Psoas muscle (tissue), 8 donors: ENCODE results near the gene HIF3A. TPM values are rescaled to one million over a fixed set of nuclear protein-coding genes. Genes with fewer than 3 reads are reported as not detected.
A peak's percentile ranks its signal among the peaks of the same experiment; 100 is the strongest.

ENCODE experiments used
- ATAC-seq, 4 donors: fragments of 200-7000 bp; cut with Tn5 transposase; one replicate each; pipeline ENCODE4 v1.9.1; 2020; ENCODE audit warnings: moderate library complexity in 3 of 4, mild to moderate bottlenecking in 2 of 4
- DNase-seq, 2 donors: peaks; one replicate each; pipeline ENCODE4 v3.0.0-alpha.2; 2020
- H3K27ac ChIP-seq: fragments of 200-600 bp; one replicate; pipeline ENCODE4 v1.8.0; 2022
- H3K27me3 ChIP-seq, 3 donors: fragments of 200-600 bp in 1 of 3; one replicate each; pipeline versions ENCODE4 v1.6.1 to v1.8.0; 2013 to 2022; ENCODE audit warnings: low read length in 2 of 3, mild to moderate bottlenecking in 2 of 3, moderate library complexity in 1 of 3; ENCODE audit not compliant: insufficient read depth in 3 of 3
- H3K36me3 ChIP-seq, 2 donors: fragments of 200-600 bp in 1 of 2; one replicate each; pipeline versions ENCODE4 v1.6.1 to v1.8.0; 2013 to 2022; ENCODE audit warnings: low read depth in 1 of 2, mild to moderate bottlenecking in 1 of 2, moderate library complexity in 1 of 2; ENCODE audit not compliant: insufficient read depth in 1 of 2
- H3K4me1 ChIP-seq: fragments of 200-600 bp; one replicate; pipeline ENCODE4 v1.8.0; 2022
- H3K4me3 ChIP-seq: fragments of 200-600 bp; one replicate; pipeline ENCODE4 v1.8.0; 2022; ENCODE audit warnings: mild to moderate bottlenecking
- H3K9me3 ChIP-seq: fragments of 200-600 bp; one replicate; pipeline ENCODE4 v1.8.0; 2022
- CTCF ChIP-seq: fragments of 200-600 bp; IDR thresholded peaks from one replicate; pipeline ENCODE4 v1.8.0; 2022; ENCODE audit warnings: antibody characterized with exemption
- WGBS, 3 donors: extraction: QIAGEN DNeasy Blood & Tissue Kit; methylation state at CpG; one replicate each; pipeline versions ENCODE4 v1.1.6 to v1.1.7; 2013; 5-methylcytosine and 5-hydroxymethylcytosine counted together
- intact Hi-C, 2 donors: fragments of 100-400 bp; cut with DNase I; formaldehyde crosslinking; loops; one replicate each; pipeline versions ENCODE4 v1.11.0 to v1.14.2; 2022
- polyA plus RNA-seq, 3 donors: library from polyadenylated mRNA; stranded (reverse); fragments of 200-250 nt; gene quantifications; one replicate each; pipeline ENCODE4 v1.2.3, GENCODE V29; 2013
- total RNA-seq, 4 donors: library from RNA; stranded (reverse); fragmentation: NEBNext Ultra II Directional in 2 of 4; extraction: Animal tissue kit (Norgen Biotek cat#: 25700) in 2 of 4; gene quantifications; one replicate each; pipeline versions ENCODE4 v1.2.1 to v1.2.4, GENCODE V29; 2021 to 2023
- donor health status: healthy with polysubstance abuse.
- donor health status: DM: no; HTN: no; CAD: no; lungs with moderate emphysema.
- donor health status: Bipolar disorder and iron deficiency.
- donor health status: healthy.
- donor health status: DM: yes; HTN: yes; CAD: no.
- donor health status: DM: no; HTN: no; CAD: no.
- donor health status: DM: no; HTN: no; CAD: no.
- donor health status: DM: yes; HTN: yes; CAD: no.

Gene HIF3A
- total and polyA plus RNA-seq, 7 donors, result 1.6 to 20.4 (median 10.5) TPM

- no peak for ATAC-seq
- no peak for DNase-seq
These were observed 53.4 kb downstream of the HIF3A start for GRCh38 chr19:46350029-46350757.

GRCh38 chr19:46350758-46351159, 53.9 kb downstream of the HIF3A start:
- H3K9me3 ChIP-seq, result no peaks in the 10 kb centered on the region
- no peak for TF ChIP-seq CTCF
- WGBS, 3 donors, result 39 to 55% (median 41%) methylated on average over 8 of the region's 8 CpGs
- no peaks in the 10 kb centered on the region for H3K27me3 ChIP-seq
- intact Hi-C loops, result no loop called here
- ATAC-seq (no peak), DNase-seq (no peak)
- peaks cover 43% of the 10 kb centered on the region for H3K4me1 ChIP-seq
- peaks cover 5 to 29% of the 10 kb centered on the region in 2 donors for H3K36me3 ChIP-seq
- peak overlapping the region; percentile 32 for H3K4me3 ChIP-seq
- peak overlapping the region; percentile 65 for H3K27ac ChIP-seq

More at GRCh38 chr19:46350029-46350757, 53.4 kb downstream of the HIF3A start:
- Histone ChIP-seq H3K27ac (peak overlapping the region; percentile 65), H3K27me3 (no peaks in the 10 kb centered on the region), H3K36me3 (peaks cover 5 to 24% of the 10 kb centered on the region in 2 donors), H3K4me3 (peak overlapping the region; percentile 32), H3K9me3 (no peaks in the 10 kb centered on the region), H3K4me1 (peaks cover 43% of the 10 kb centered on the region)
- WGBS, 3 donors, result 32 to 46% (median 38%) methylated on average over 8 of the region's 8 CpGs
- no peak for TF ChIP-seq CTCF
- intact Hi-C loops, result no loop called here

- Histone ChIP-seq H3K27me3 (no peaks in the 10 kb centered on the region), H3K36me3 (peaks cover 5 to 36% of the 10 kb centered on the region in 2 donors), H3K27ac (peak overlapping the region; percentile 65), H3K9me3 (no peaks in the 10 kb centered on the region), H3K4me1 (peaks cover 43% of the 10 kb centered on the region), H3K4me3 (peak overlapping the region; percentile 32)
- WGBS, 3 donors, result 16 to 29% (median 17%) methylated on average over 18 of the region's 18 CpGs
- peak; percentile 61 to 80 for DNase-seq
- ATAC-seq, result peak; percentile 18 to 46 (median 28)
- intact Hi-C loops, result no loop called here
- no peak for TF ChIP-seq CTCF
These were observed 54.6 kb downstream of the HIF3A start for GRCh38 chr19:46351241-46352041.

GRCh38 chr19:46353730-46354528, 57.1 kb downstream of the HIF3A start:
- TF ChIP-seq CTCF, result no peak
- no peak for ATAC-seq
- Histone ChIP-seq H3K36me3 (peaks cover 5 to 58% of the 10 kb centered on the region in 2 donors), H3K27me3 (no peaks in the 10 kb centered on the region), H3K4me3 (no peak overlapping the region), H3K9me3 (no peaks in the 10 kb centered on the region), H3K27ac (no peak overlapping the region), H3K4me1 (peaks cover 34% of the 10 kb centered on the region)
- intact Hi-C loops, result no loop called here
- WGBS, 3 donors, result 73 to 90% (median 88%) methylated on average over 28 of the region's 28 CpGs
- DNase-seq, result no peak
